GM23248 (cell line): ENCODE results near the gene FHOD3. TPM values are rescaled to one million over a fixed set of nuclear protein-coding genes. Genes with fewer than 3 reads are reported as not detected.
"Not testable (repeated sequence)": the region's sequence is repeated elsewhere in the genome, so short reads cannot be mapped to it uniquely, and the experiment has no call there.

Experiments used
- DNase-seq: peaks from one replicate; pipeline ENCODE4 v3.0.0-alpha.2; 2015
- H2AFZ ChIP-seq: fragments of 200-600 bp; sonication (generic); 2 replicates; pipeline ENCODE4 v1.6.1; 2016; ENCODE audit warnings: antibody characterized with exemption
- H3F3A ChIP-seq: fragments of 200-600 bp; sonication (generic); 2 replicates; pipeline ENCODE4 v1.6.1; 2016; ENCODE audit warnings: mild to moderate bottlenecking, antibody characterized with exemption, mixed run types; ENCODE audit not compliant: insufficient read depth
- H3K27ac ChIP-seq: fragments of 200-600 bp; sonication (generic); 2 replicates; pipeline ENCODE4 v1.5.1; 2016; ENCODE audit warnings: mild to moderate bottlenecking
- H3K27me3 ChIP-seq: fragments of 200-600 bp; sonication (generic); replicated peaks from 2 replicates; pipeline ENCODE4 v1.6.1; 2016; ENCODE audit warnings: mild to moderate bottlenecking; ENCODE audit not compliant: insufficient read depth
- H3K36me3 ChIP-seq: fragments of 200-600 bp; sonication (generic); 2 replicates; pipeline ENCODE4 v1.6.1; 2016; ENCODE audit warnings: low read depth, mild to moderate bottlenecking
- H3K4me1 ChIP-seq: fragments of 200-600 bp; sonication (generic); 2 replicates; pipeline ENCODE4 v1.6.1; 2016; ENCODE audit warnings: mild to moderate bottlenecking; ENCODE audit not compliant: insufficient read depth
- H3K4me2 ChIP-seq: fragments of 200-600 bp; sonication (generic); one replicate; pipeline ENCODE4 v1.6.1; 2016; ENCODE audit warnings: mild to moderate bottlenecking; ENCODE audit not compliant: unreplicated experiment
- H3K4me3 ChIP-seq: fragments of 200-600 bp; sonication (generic); 2 replicates; pipeline ENCODE4 v1.5.1; 2016; ENCODE audit warnings: mild to moderate bottlenecking
- H3K79me2 ChIP-seq: fragments of 200-600 bp; sonication (generic); 2 replicates; pipeline ENCODE4 v1.6.1; 2016; ENCODE audit warnings: mild to moderate bottlenecking; ENCODE audit not compliant: insufficient read depth
- H3K9ac ChIP-seq: fragments of 200-600 bp; sonication (generic); 2 replicates; pipeline ENCODE4 v1.6.1; 2016; ENCODE audit warnings: mild to moderate bottlenecking
- H3K9me2 ChIP-seq: fragments of 200-600 bp; sonication (generic); 2 replicates; pipeline ENCODE4 v1.6.1; 2016; ENCODE audit warnings: mixed run types, mild to moderate bottlenecking, moderate library complexity; ENCODE audit not compliant: insufficient read depth
- H3K9me3 ChIP-seq: fragments of 200-600 bp; sonication (generic); one replicate; pipeline ENCODE4 v1.6.1; 2017; ENCODE audit warnings: low read depth
- H4K20me1 ChIP-seq: fragments of 200-600 bp; sonication (generic); 2 replicates; pipeline ENCODE4 v1.6.0; 2016; ENCODE audit not compliant: insufficient read depth
- EZH2 ChIP-seq: fragments of 200-600 bp; sonication (generic); IDR thresholded peaks from 2 replicates; pipeline ENCODE4 v1.6.1; 2018; ENCODE audit warnings: antibody characterized with exemption, mild to moderate bottlenecking; ENCODE audit not compliant: insufficient read depth, poor library complexity, severe bottlenecking
- EZH2phosphoT487 ChIP-seq: fragments of 200-600 bp; sonication (generic); IDR thresholded peaks from 2 replicates; pipeline ENCODE4 v1.6.1; 2018; ENCODE audit warnings: antibody characterized with exemption, moderate library complexity, mild to moderate bottlenecking, low read depth; ENCODE audit not compliant: insufficient read depth
- WGBS, 2 experiments: methylation state at CpG; one replicate each; pipeline ENCODE4 v1.1.6; 2015 to 2017; ENCODE audit warnings: low lambda C conversion rate in 2 of 2, low coverage in 1 of 2; ENCODE audit errors: missing lambda C conversion rate in 2 of 2; 5-methylcytosine and 5-hydroxymethylcytosine counted together
- in situ Hi-C: fragments of 300-500 bp; cut with MboI; formaldehyde crosslinking; loops from 2 replicates; pipeline ENCODE4 v1.15.0; 2020
- polyA plus RNA-seq: library from polyadenylated mRNA; unstranded; fragments of >200 nt; fragmentation: Nextera tagmentation; extraction: Ambion mirVana; gene quantifications from 2 replicates; pipeline ENCODE4 v1.2.1, GENCODE V29; 2016
- total RNA-seq: library from RNA; depleted of rRNA; stranded (reverse); fragments of >200 nt; shearing (Covaris generic); gene quantifications from 2 replicates; pipeline ENCODE4 v1.2.3, GENCODE V29; 2014

FHOD3 gene
- total and polyA plus RNA-seq, 2 experiments from 2014 or later = 1.6 to 10.1 TPM

GRCh38 chr18:36547544-36547943 is 250.0 kb downstream of the FHOD3 start:
- 90% methylated on average over 11 of the region's 11 CpGs for WGBS, 2 experiments

DNA sequence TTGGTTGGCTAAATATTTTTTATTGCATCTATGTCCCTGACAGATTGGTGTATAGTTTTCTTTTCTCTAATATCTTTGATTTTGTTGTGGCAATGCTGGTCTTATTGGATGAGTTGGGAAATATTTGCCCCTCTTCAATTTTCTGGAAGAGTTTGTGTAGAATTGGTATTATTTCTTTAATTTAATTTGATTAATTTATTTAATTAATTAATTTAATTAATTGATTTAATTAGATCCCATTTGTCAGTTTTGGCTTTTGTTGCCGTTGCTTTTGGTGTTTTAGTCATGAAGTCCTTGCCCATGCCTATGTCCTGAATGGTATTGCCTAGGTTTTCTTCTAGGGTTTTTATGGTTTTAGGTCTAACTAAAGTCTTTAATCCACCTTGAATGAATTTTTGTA is 253.8 kb downstream of the FHOD3 start:
- H3K9me3 ChIP-seq, H3K4me2 ChIP-seq, in situ Hi-C loops, H3K4me3 ChIP-seq, H3K9ac ChIP-seq, H3K36me3 ChIP-seq, H2AFZ ChIP-seq, H4K20me1 ChIP-seq, H3K9me2 ChIP-seq, H3K4me1 ChIP-seq, DNase-seq, H3F3A ChIP-seq, H3K27me3 ChIP-seq, H3K27ac ChIP-seq, H3K79me2 ChIP-seq: not testable (repeated sequence)
- 94 to 95% methylated on average over 1 of the region's 1 CpG for WGBS, 2 experiments

More at GRCh38 chr18:36547544-36547943, 250.0 kb downstream of the FHOD3 start:
- H3K9me2 ChIP-seq = no peaks in the 10 kb centered on the region
- no peaks in the 10 kb centered on the region for H3K36me3 ChIP-seq
- no peaks in the 10 kb centered on the region for H3K4me1 ChIP-seq
- no peak for DNase-seq
- no peak overlapping the region for H3K4me3 ChIP-seq
- H3K9ac ChIP-seq = no peak overlapping the region
- no peaks in the 10 kb centered on the region for H3K79me2 ChIP-seq
- no peak overlapping the region for H3K4me2 ChIP-seq
- no peak overlapping the region for H3K27ac ChIP-seq
- no peaks in the 10 kb centered on the region for H3F3A ChIP-seq
- in situ Hi-C loops = no loop called here
- no peaks in the 10 kb centered on the region for H4K20me1 ChIP-seq
- no peaks in the 10 kb centered on the region for H3K27me3 ChIP-seq
- H2AFZ ChIP-seq = no peak overlapping the region
- TF ChIP-seq EZH2 (no peak), EZH2phosphoT487 (no peak)
- no peaks in the 10 kb centered on the region for H3K9me3 ChIP-seq

GRCh38 chr18:36558234-36558633 is 260.7 kb downstream of the FHOD3 start:
- Histone ChIP-seq H3K9me2 (no peaks in the 10 kb centered on the region), H3K27me3 (no peaks in the 10 kb centered on the region), H3K9me3 (no peaks in the 10 kb centered on the region), H3K9ac (no peak overlapping the region), H3F3A (no peaks in the 10 kb centered on the region), H3K4me2 (no peak overlapping the region), H3K4me1 (no peaks in the 10 kb centered on the region), H3K36me3 (no peaks in the 10 kb centered on the region), H3K4me3 (no peak overlapping the region), H3K27ac (no peak overlapping the region), H4K20me1 (no peaks in the 10 kb centered on the region), H3K79me2 (no peaks in the 10 kb centered on the region), H2AFZ (no peak overlapping the region)
- no peak for DNase-seq
- in situ Hi-C loops = no loop called here
- TF ChIP-seq EZH2 = no peak
- WGBS, 2 experiments = 95 to 100% methylated on average over 1 of the region's 1 CpG

GRCh38 chr18:36559149-36559857 is 261.8 kb downstream of the FHOD3 start:
- H3K9me3 ChIP-seq = no peaks in the 10 kb centered on the region
- H3K4me1 ChIP-seq = no peaks in the 10 kb centered on the region
- no peak for TF ChIP-seq EZH2
- TF ChIP-seq EZH2phosphoT487 = no peak
- 89 to 92% methylated on average over 8 of the region's 8 CpGs for WGBS, 2 experiments
- H3K9me2 ChIP-seq = no peaks in the 10 kb centered on the region
- H3K9ac ChIP-seq = no peak overlapping the region
- no peaks in the 10 kb centered on the region for H3F3A ChIP-seq
- no peaks in the 10 kb centered on the region for H4K20me1 ChIP-seq
- no peaks in the 10 kb centered on the region for H3K79me2 ChIP-seq
- H3K4me2 ChIP-seq = no peak overlapping the region
- DNase-seq = no peak
- H3K36me3 ChIP-seq = no peaks in the 10 kb centered on the region
- H2AFZ ChIP-seq = no peak overlapping the region
- in situ Hi-C loops = no loop called here
- no peak overlapping the region for H3K4me3 ChIP-seq
- no peak overlapping the region for H3K27ac ChIP-seq
- no peaks in the 10 kb centered on the region for H3K27me3 ChIP-seq

GRCh38 chr18:36560187-36560586 is 262.7 kb downstream of the FHOD3 start:
- Histone ChIP-seq H3K4me1 (no peaks in the 10 kb centered on the region), H2AFZ (no peak overlapping the region), H3K79me2 (no peaks in the 10 kb centered on the region), H3K27ac (no peak overlapping the region), H3K4me2 (no peak overlapping the region), H4K20me1 (no peaks in the 10 kb centered on the region), H3K4me3 (no peak overlapping the region), H3K9me2 (no peaks in the 10 kb centered on the region), H3K36me3 (no peaks in the 10 kb centered on the region), H3K9ac (no peak overlapping the region), H3F3A (no peaks in the 10 kb centered on the region), H3K9me3 (no peaks in the 10 kb centered on the region), H3K27me3 (no peaks in the 10 kb centered on the region)
- DNase-seq = no peak
- no peak for TF ChIP-seq EZH2phosphoT487
- no peak for TF ChIP-seq EZH2
- WGBS, 2 experiments = 96 to 100% methylated on average over 2 of the region's 2 CpGs
- in situ Hi-C loops = no loop called here
